ENCODE results near the gene LRBA. TPM values are rescaled to one million over a fixed set of nuclear protein-coding genes. Genes with fewer than 3 reads are reported as not detected.
A peak's percentile ranks its signal among the peaks of the same experiment; 100 is the strongest.

Gene LRBA
- polyA plus RNA-seq, 4 donors: 14.9 to 62.2 (median 19.6) TPM

- H3K27me3 ChIP-seq (ENCODE audit: control insufficient read depth in 3 of 3, insufficient read depth in 3 of 3, low read length in 3 of 3): no peaks in the 10 kb centered on the region
- FAIRE-seq (no peak), DNase-seq (no peak)
- no peak overlapping the region for H3K27ac ChIP-seq (ENCODE audit: low read depth in 1 of 3, low read length in 2 of 3)
- H3K4me1 ChIP-seq (ENCODE audit: control insufficient read depth in 3 of 3, insufficient read depth in 2 of 3, low read depth in 1 of 3, low read length in 2 of 3): no peaks in the 10 kb centered on the region
- no peaks in the 10 kb centered on the region for H3K36me3 ChIP-seq (ENCODE audit: control insufficient read depth in 3 of 3, insufficient read depth in 2 of 3, low read depth in 1 of 3, low read length in 3 of 3)
- WGBS, 3 donors: 46 to 50% (median 50%) methylated on average over 2 of the region's 2 CpGs
- no peak overlapping the region for H3K4me3 ChIP-seq (ENCODE audit: low read depth in 1 of 3, low read length in 3 of 3)
- no peaks in the 10 kb centered on the region for H3K9me3 ChIP-seq (ENCODE audit: control insufficient read depth in 2 of 2, insufficient read depth in 1 of 2, low read depth in 1 of 2, low read length in 1 of 2)
Measured at GRCh38 chr4:150363721-150364688, 651.1 kb downstream of the LRBA start.

DNA sequence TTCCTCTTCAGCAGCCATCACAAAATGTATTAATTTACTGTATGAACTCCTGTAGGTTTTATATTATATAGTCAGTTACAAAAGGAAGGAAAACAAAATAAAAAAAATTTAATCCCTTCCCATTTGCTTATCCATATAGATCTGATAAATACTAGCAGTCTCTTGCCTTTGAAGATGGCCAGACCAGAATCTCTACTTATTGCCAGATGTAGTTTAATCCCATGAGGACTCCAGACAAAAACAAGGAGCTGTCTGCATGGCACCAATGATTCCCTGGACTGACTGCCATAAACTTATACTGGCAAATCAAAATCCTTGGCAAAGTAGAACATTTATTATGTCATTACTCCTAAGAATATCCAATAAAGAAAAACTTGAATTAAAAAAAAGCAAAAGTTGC lies 656.4 kb downstream of the LRBA start:
- Histone ChIP-seq H3K9me3 (ENCODE audit: control insufficient read depth in 2 of 2, insufficient read depth in 1 of 2, low read depth in 1 of 2, low read length in 1 of 2) (no peaks in the 10 kb centered on the region), H3K4me1 (ENCODE audit: control insufficient read depth in 3 of 3, insufficient read depth in 2 of 3, low read depth in 1 of 3, low read length in 2 of 3) (no peaks in the 10 kb centered on the region), H3K4me3 (ENCODE audit: low read depth in 1 of 3, low read length in 3 of 3) (no peak overlapping the region), H3K27ac (ENCODE audit: low read depth in 1 of 3, low read length in 2 of 3) (no peak overlapping the region), H3K36me3 (ENCODE audit: control insufficient read depth in 3 of 3, insufficient read depth in 2 of 3, low read depth in 1 of 3, low read length in 3 of 3) (no peaks in the 10 kb centered on the region), H3K27me3 (ENCODE audit: control insufficient read depth in 3 of 3, insufficient read depth in 3 of 3, low read length in 3 of 3) (no peaks in the 10 kb centered on the region)
- DNase-seq (no peak), FAIRE-seq (no peak)

GRCh38 chr4:150357829-150358228 lies 657.3 kb downstream of the LRBA start:
- DNase-seq (no peak), FAIRE-seq (no peak)
- H3K9me3 ChIP-seq (ENCODE audit: control insufficient read depth in 2 of 2, insufficient read depth in 1 of 2, low read depth in 1 of 2, low read length in 1 of 2): no peaks in the 10 kb centered on the region
- no peaks in the 10 kb centered on the region for H3K4me1 ChIP-seq (ENCODE audit: control insufficient read depth in 3 of 3, insufficient read depth in 2 of 3, low read depth in 1 of 3, low read length in 2 of 3)
- no peak overlapping the region for H3K4me3 ChIP-seq (ENCODE audit: low read depth in 1 of 3, low read length in 3 of 3)
- WGBS, 3 donors: 96 to 98% (median 96%) methylated on average over 1 of the region's 1 CpG
- no peaks in the 10 kb centered on the region for H3K27me3 ChIP-seq (ENCODE audit: control insufficient read depth in 3 of 3, insufficient read depth in 3 of 3, low read length in 3 of 3)
- H3K36me3 ChIP-seq (ENCODE audit: control insufficient read depth in 3 of 3, insufficient read depth in 2 of 3, low read depth in 1 of 3, low read length in 3 of 3): no peaks in the 10 kb centered on the region
- no peak overlapping the region for H3K27ac ChIP-seq (ENCODE audit: low read depth in 1 of 3, low read length in 2 of 3)

- no peaks in the 10 kb centered on the region for H3K4me1 ChIP-seq (ENCODE audit: control insufficient read depth in 3 of 3, insufficient read depth in 2 of 3, low read depth in 1 of 3, low read length in 2 of 3)
- no peaks in the 10 kb centered on the region for H3K27me3 ChIP-seq (ENCODE audit: control insufficient read depth in 3 of 3, insufficient read depth in 3 of 3, low read length in 3 of 3)
- peak; percentile 76 for FAIRE-seq
Measured at GRCh38 chr4:150355858-150356455, 659.1 kb downstream of the LRBA start.

DNA sequence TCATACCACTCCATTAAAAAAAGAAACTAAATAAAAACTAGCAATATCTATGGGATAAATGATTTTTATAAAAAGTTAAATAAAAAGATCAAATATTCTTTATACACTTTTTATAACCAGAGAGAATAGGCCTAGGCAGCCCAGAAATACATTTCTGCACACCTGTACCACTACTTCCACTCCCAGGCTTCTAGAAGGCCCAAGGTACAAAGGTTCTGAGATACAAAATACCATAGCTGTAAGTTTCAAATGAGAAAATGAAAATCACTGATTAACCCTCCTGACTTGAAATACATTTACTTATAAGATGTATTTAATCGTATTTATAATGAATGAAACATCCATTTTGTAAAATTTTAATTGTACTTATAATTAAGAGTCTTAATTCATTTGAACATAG lies 659.7 kb downstream of the LRBA start:
- H3K27ac ChIP-seq (ENCODE audit: low read depth in 1 of 3, low read length in 2 of 3): no peak overlapping the region
- no peak overlapping the region for H3K4me3 ChIP-seq (ENCODE audit: low read depth in 1 of 3, low read length in 3 of 3)
- FAIRE-seq (peak; percentile 5), DNase-seq (peak; percentile 42 to 52)
- H3K27me3 ChIP-seq (ENCODE audit: control insufficient read depth in 3 of 3, insufficient read depth in 3 of 3, low read length in 3 of 3): no peaks in the 10 kb centered on the region
- H3K36me3 ChIP-seq (ENCODE audit: control insufficient read depth in 3 of 3, insufficient read depth in 2 of 3, low read depth in 1 of 3, low read length in 3 of 3): no peaks in the 10 kb centered on the region
- no peaks in the 10 kb centered on the region for H3K9me3 ChIP-seq (ENCODE audit: control insufficient read depth in 2 of 2, insufficient read depth in 1 of 2, low read depth in 1 of 2, low read length in 1 of 2)
- WGBS, 3 donors: 30 to 58% (median 50%) methylated on average over 1 of the region's 1 CpG
- H3K4me1 ChIP-seq (ENCODE audit: control insufficient read depth in 3 of 3, insufficient read depth in 2 of 3, low read depth in 1 of 3, low read length in 2 of 3): no peaks in the 10 kb centered on the region

More at GRCh38 chr4:150355858-150356455, 659.1 kb downstream of the LRBA start:
- H3K9me3 ChIP-seq (ENCODE audit: control insufficient read depth in 2 of 2, insufficient read depth in 1 of 2, low read depth in 1 of 2, low read length in 1 of 2): no peaks in the 10 kb centered on the region
- 68 to 69% (median 68%) methylated on average over 3 of the region's 3 CpGs for WGBS, 3 donors
- DNase-seq: no peak
- no peaks in the 10 kb centered on the region for H3K36me3 ChIP-seq (ENCODE audit: control insufficient read depth in 3 of 3, insufficient read depth in 2 of 3, low read depth in 1 of 3, low read length in 3 of 3)
- H3K4me3 ChIP-seq (ENCODE audit: low read depth in 1 of 3, low read length in 3 of 3): no peak overlapping the region
- H3K27ac ChIP-seq (ENCODE audit: low read depth in 1 of 3, low read length in 2 of 3): no peak overlapping the region

DNA sequence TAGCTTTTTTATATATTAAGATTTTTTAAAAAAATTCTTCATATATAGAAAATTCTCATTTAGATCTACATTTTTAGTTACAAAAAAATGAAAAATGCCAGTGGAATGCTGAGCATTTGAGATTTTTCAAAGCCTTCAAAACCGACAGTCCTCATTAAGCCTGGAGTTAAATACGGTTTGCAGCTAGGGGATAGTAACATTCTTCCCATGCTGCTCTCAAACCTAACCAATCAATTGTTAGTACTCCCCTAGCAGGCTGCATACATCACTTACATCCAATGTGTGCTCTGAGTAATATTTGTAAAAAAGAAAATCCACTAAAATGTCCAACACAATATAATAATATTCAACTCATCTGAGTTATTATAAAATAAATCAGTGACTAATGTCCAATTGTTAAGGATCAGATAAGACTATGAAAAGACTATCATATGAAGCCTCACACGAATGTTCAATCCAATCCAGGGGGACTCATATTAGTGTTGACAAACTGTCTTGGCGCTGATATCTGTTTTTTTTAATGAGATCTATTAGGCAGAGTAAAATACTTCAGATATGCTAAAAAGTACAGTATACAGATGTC lies 660.8 kb downstream of the LRBA start:
- 80 to 87% (median 81%) methylated on average over 4 of the region's 4 CpGs for WGBS, 3 donors
- Histone ChIP-seq H3K4me1 (ENCODE audit: control insufficient read depth in 3 of 3, insufficient read depth in 2 of 3, low read depth in 1 of 3, low read length in 2 of 3) (no peaks in the 10 kb centered on the region), H3K4me3 (ENCODE audit: low read depth in 1 of 3, low read length in 3 of 3) (no peak overlapping the region), H3K27ac (ENCODE audit: low read depth in 1 of 3, low read length in 2 of 3) (no peak overlapping the region), H3K27me3 (ENCODE audit: control insufficient read depth in 3 of 3, insufficient read depth in 3 of 3, low read length in 3 of 3) (no peaks in the 10 kb centered on the region), H3K36me3 (ENCODE audit: control insufficient read depth in 3 of 3, insufficient read depth in 2 of 3, low read depth in 1 of 3, low read length in 3 of 3) (no peaks in the 10 kb centered on the region), H3K9me3 (ENCODE audit: control insufficient read depth in 2 of 2, insufficient read depth in 1 of 2, low read depth in 1 of 2, low read length in 1 of 2) (no peaks in the 10 kb centered on the region)
- FAIRE-seq: no peak
- no peak for DNase-seq

GRCh38 chr4:150348079-150348478 lies 667.0 kb downstream of the LRBA start:
- Histone ChIP-seq H3K27ac (ENCODE audit: low read depth in 1 of 3, low read length in 2 of 3) (no peak overlapping the region), H3K36me3 (ENCODE audit: control insufficient read depth in 3 of 3, insufficient read depth in 2 of 3, low read depth in 1 of 3, low read length in 3 of 3) (peaks cover 0 to 8% (median 0%) of the 10 kb centered on the region in 3 donors), H3K4me1 (ENCODE audit: control insufficient read depth in 3 of 3, insufficient read depth in 2 of 3, low read depth in 1 of 3, low read length in 2 of 3) (no peaks in the 10 kb centered on the region), H3K4me3 (ENCODE audit: low read depth in 1 of 3, low read length in 3 of 3) (no peak overlapping the region), H3K27me3 (ENCODE audit: control insufficient read depth in 3 of 3, insufficient read depth in 3 of 3, low read length in 3 of 3) (no peaks in the 10 kb centered on the region), H3K9me3 (ENCODE audit: control insufficient read depth in 2 of 2, insufficient read depth in 1 of 2, low read depth in 1 of 2, low read length in 1 of 2) (no peaks in the 10 kb centered on the region)
- no peak for FAIRE-seq
- DNase-seq: peak in 1 of 2 donors; percentile 39
- WGBS, 3 donors: 82 to 95% (median 94%) methylated on average over 2 of the region's 2 CpGs

DNA sequence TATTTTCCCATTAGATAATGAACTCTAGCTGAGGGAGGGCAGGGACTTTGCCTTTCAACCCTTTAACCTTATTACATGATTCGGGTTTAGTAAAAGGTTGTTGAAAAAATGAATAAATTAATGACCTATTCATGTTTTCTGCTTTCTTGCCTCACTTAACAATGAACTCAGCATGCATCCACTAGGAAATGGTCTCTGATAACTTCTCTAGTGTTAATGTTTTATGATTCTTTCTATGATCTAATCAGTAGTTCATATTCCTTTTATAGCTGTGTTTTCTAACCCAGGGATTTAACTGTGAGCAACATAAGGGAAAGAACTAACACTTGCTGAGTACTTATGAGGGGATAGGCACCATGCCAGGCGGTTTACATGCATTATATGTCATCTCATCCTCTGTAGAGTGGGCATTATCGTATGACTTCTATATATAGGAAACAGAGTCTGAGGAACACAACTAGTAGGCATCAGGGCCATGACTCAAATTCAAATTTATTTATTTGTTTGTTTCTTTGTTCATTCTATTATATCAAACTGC lies 669.8 kb downstream of the LRBA start:
- FAIRE-seq (no peak), DNase-seq (no peak)
- H3K27me3 ChIP-seq (ENCODE audit: control insufficient read depth in 3 of 3, insufficient read depth in 3 of 3, low read length in 3 of 3): no peaks in the 10 kb centered on the region
- peaks cover 0 to 8% (median 0%) of the 10 kb centered on the region in 3 donors for H3K36me3 ChIP-seq (ENCODE audit: control insufficient read depth in 3 of 3, insufficient read depth in 2 of 3, low read depth in 1 of 3, low read length in 3 of 3)
- WGBS, 3 donors: 85 to 89% (median 88%) methylated on average over 3 of the region's 3 CpGs
- no peaks in the 10 kb centered on the region for H3K9me3 ChIP-seq (ENCODE audit: control insufficient read depth in 2 of 2, insufficient read depth in 1 of 2, low read depth in 1 of 2, low read length in 1 of 2)
- no peak overlapping the region for H3K4me3 ChIP-seq (ENCODE audit: low read depth in 1 of 3, low read length in 3 of 3)
- no peaks in the 10 kb centered on the region for H3K4me1 ChIP-seq (ENCODE audit: control insufficient read depth in 3 of 3, insufficient read depth in 2 of 3, low read depth in 1 of 3, low read length in 2 of 3)
- no peak overlapping the region for H3K27ac ChIP-seq (ENCODE audit: low read depth in 1 of 3, low read length in 2 of 3)
